Measurements from ENCODE around the gene TSEN54.

The TSEN54 gene

DNA sequence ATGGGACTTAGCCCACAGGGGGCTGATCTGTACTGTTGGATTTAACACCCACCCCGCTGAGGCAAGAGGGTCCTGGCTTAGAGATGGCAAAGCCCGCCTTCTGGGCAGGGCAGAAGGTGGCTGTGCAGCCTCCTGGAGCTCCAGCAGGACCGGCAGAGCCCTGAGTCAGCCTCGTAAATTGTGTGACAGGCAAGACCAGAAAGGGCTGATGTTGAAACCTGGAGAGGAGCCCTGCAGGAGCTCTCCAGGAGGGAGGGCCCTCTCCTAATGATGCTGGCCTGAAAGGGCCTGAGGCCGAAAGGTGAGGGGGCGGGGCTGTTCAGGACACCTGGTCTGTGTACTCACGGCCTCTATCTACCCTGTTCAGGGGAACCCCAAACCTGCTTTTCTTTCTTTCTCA, 48.7 kb downstream of the TSEN54 start:
- Histone ChIP-seq H3K36me3 (no peaks in the 10 kb centered on the region), H3K4me3 (ENCODE audit: low read depth, low read length) (no peak overlapping the region), H3K9me3 (no peaks in the 10 kb centered on the region), H3K27me3 (no peaks in the 10 kb centered on the region), H3K4me1 (no peaks in the 10 kb centered on the region)
- TF ChIP-seq CTCF (IDR thresholded peaks at IDR 0.05; ENCODE audit: low read depth, low read length), result no peak
- no peak for DNase-seq

- DNase-seq, result no peak
- no peaks in the 10 kb centered on the region for H3K36me3 ChIP-seq
- no peak for TF ChIP-seq CTCF (IDR thresholded peaks at IDR 0.05; ENCODE audit: low read depth, low read length)
Measured at GRCh38 chr17:75565618-75566017, 49.3 kb downstream of the TSEN54 start.

DNA sequence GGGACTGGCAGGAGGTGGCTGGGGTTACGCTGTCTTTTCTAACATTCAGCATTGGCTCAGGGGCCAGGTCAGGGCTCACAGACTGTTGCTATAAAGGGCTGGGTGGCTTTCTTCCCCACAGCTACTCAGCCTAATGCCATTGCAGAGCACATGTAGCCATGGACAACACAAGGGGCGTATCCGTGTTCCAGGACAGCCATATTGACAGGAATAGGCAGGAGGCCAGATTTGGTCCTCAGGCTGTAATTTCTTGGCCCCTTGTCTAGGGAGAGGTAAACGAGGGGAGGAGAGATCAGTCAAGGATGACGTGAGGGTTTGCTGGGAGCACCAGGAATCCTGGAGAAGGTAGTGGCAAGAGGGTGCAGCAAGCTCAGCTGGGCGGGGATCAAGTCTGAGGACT, 50.1 kb downstream of the TSEN54 start:
- DNase-seq, result no peak
- no peaks in the 10 kb centered on the region for H3K4me1 ChIP-seq
- TF ChIP-seq CTCF (IDR thresholded peaks at IDR 0.05; ENCODE audit: low read depth, low read length), result no peak
- no peaks in the 10 kb centered on the region for H3K36me3 ChIP-seq
- no peak overlapping the region for H3K4me3 ChIP-seq (ENCODE audit: low read depth, low read length)
- no peaks in the 10 kb centered on the region for H3K27me3 ChIP-seq
- no peaks in the 10 kb centered on the region for H3K9me3 ChIP-seq

More at GRCh38 chr17:75565618-75566017, 49.3 kb downstream of the TSEN54 start:
- H3K9me3 ChIP-seq, result no peaks in the 10 kb centered on the region
- no peaks in the 10 kb centered on the region for H3K27me3 ChIP-seq
- no peak overlapping the region for H3K4me3 ChIP-seq (ENCODE audit: low read depth, low read length)
- H3K4me1 ChIP-seq, result no peaks in the 10 kb centered on the region

GRCh38 chr17:75566834-75567233, 50.5 kb downstream of the TSEN54 start:
- no peaks in the 10 kb centered on the region for H3K4me1 ChIP-seq
- H3K9me3 ChIP-seq, result no peaks in the 10 kb centered on the region
- H3K27me3 ChIP-seq, result no peaks in the 10 kb centered on the region
- no peak overlapping the region for H3K4me3 ChIP-seq (ENCODE audit: low read depth, low read length)
- no peaks in the 10 kb centered on the region for H3K36me3 ChIP-seq
- no peak for TF ChIP-seq CTCF (IDR thresholded peaks at IDR 0.05; ENCODE audit: low read depth, low read length)
- no peak for DNase-seq

- Histone ChIP-seq H3K9me3 (no peaks in the 10 kb centered on the region), H3K4me3 (ENCODE audit: low read depth, low read length) (no peak overlapping the region), H3K36me3 (no peaks in the 10 kb centered on the region), H3K27me3 (no peaks in the 10 kb centered on the region), H3K4me1 (no peaks in the 10 kb centered on the region)
- TF ChIP-seq CTCF (IDR thresholded peaks at IDR 0.05; ENCODE audit: low read depth, low read length), result no peak
- no peak for DNase-seq
Measured at GRCh38 chr17:75568412-75569255, 52.3 kb downstream of the TSEN54 start.

DNA sequence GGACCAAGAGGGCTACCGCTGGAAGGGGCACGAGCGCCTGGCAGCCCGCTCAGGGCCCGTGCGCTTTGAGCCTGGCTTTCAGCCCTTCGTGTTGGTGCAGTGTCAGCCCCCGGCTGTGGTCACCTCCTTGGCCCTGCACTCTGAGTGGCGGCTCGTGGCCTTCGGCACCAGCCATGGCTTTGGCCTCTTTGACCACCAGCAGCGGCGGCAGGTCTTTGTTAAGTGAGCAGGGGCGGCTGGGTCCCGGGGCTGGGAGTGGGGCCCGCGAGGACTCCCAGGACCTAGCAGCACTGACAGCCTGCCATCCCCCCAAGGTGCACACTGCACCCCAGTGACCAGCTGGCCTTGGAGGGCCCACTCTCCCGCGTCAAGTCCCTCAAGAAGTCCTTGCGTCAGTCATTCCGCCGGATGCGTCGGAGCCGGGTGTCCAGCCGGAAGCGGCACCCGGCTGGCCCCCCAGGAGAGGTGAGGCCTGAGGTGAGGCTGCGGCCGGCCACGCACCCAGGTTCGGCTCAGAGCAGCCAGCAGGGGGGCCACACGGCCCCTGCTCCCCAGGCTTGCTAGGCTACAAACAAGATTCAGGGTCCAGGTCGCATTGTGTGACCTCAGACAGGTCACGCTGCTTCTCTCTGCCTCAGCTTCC, 53.8 kb downstream of the TSEN54 start:
- Histone ChIP-seq H3K4me3 (ENCODE audit: low read depth, low read length) (no peak overlapping the region), H3K27me3 (no peaks in the 10 kb centered on the region), H3K9me3 (no peaks in the 10 kb centered on the region), H3K36me3 (no peaks in the 10 kb centered on the region), H3K4me1 (no peaks in the 10 kb centered on the region)
- no peak for TF ChIP-seq CTCF (IDR thresholded peaks at IDR 0.05; ENCODE audit: low read depth, low read length)
- DNase-seq, result no peak

Data from BE2C (cell line).